GM19240 (cell line): ENCODE results near the gene SPECC1.
"Not testable (repeated sequence)": the region's sequence is repeated elsewhere in the genome, so short reads cannot be mapped to it uniquely, and the experiment has no call there.

ENCODE experiments used
- DNase-seq: peaks from one replicate; pipeline ENCODE4 v3.0.0; 2011; ENCODE audit warnings: low spot score; ENCODE audit not compliant: insufficient read length

The SPECC1 gene, protein sequence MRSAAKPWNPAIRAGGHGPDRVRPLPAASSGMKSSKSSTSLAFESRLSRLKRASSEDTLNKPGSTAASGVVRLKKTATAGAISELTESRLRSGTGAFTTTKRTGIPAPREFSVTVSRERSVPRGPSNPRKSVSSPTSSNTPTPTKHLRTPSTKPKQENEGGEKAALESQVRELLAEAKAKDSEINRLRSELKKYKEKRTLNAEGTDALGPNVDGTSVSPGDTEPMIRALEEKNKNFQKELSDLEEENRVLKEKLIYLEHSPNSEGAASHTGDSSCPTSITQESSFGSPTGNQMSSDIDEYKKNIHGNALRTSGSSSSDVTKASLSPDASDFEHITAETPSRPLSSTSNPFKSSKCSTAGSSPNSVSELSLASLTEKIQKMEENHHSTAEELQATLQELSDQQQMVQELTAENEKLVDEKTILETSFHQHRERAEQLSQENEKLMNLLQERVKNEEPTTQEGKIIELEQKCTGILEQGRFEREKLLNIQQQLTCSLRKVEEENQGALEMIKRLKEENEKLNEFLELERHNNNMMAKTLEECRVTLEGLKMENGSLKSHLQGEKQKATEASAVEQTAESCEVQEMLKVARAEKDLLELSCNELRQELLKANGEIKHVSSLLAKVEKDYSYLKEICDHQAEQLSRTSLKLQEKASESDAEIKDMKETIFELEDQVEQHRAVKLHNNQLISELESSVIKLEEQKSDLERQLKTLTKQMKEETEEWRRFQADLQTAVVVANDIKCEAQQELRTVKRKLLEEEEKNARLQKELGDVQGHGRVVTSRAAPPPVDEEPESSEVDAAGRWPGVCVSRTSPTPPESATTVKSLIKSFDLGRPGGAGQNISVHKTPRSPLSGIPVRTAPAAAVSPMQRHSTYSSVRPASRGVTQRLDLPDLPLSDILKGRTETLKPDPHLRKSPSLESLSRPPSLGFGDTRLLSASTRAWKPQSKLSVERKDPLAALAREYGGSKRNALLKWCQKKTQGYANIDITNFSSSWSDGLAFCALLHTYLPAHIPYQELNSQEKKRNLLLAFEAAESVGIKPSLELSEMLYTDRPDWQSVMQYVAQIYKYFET

DNA sequence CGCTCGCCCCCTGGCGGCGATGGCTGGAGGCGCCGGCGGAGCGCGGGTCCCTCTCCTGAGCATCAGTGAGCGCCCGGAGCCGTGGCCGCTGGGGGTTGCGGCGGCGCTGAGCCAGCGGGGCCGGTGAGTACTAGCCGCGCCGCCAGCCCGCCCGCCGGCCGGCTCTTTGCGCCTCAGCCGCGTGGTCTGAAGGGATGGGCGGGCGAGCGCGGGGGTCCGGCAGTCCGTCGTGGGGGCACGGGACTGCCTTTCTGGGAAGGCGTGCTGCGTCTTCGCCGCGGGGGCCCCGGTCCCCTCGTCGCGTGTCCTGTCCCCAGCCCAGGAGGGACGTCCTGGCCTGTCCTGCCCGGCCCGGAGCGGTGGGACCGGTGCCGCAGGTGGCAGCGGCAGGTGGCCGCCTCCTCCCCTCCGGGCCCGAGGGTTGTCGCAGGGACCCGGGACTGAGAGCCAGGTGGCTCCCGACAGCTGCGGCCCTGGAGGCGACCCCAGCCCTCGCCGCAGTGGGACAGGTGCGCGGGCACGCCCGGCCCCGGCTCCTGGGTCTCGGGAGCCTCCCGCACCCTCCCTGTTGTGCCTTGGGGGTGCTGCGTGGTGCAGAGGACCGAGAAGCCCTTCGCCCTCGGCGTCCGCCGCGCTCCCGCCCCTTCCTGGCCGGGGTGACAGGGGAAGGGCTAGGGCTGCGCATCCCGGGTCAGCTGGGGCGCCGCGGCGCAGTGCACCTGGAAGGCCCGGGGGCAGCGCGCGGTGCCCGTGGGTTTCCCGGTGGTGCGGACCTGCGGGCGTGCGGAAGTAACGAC, at the start of gene SPECC1:
Gene SPECC1, plus strand, starts transcription at position 58 of the 797 bp plus-strand sequence. CDS start 87,293 bp downstream, outside the sequence.
- peak; percentile 76 for DNase-seq

DNA sequence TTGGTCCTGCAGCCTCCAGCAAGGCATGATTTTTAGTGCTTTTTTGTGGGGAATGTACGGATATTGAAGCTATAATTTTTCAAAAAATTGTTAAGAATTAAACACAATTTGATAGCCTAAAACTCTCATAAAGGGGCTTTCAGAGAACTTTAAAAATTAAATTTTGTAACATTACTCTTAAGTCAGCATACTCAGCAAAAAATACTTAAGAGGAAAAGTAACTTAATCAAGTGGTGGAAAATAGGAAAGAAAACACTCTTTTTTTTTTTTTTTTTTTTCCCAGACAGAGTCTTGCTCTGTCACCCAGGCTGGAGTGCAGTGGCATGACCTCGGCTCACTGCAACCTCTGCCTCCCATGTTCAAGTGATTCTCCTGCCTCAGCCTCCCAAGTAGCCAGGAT, 46.2 kb upstream of the SPECC1 start:
- DNase-seq = not testable (repeated sequence)

DNA sequence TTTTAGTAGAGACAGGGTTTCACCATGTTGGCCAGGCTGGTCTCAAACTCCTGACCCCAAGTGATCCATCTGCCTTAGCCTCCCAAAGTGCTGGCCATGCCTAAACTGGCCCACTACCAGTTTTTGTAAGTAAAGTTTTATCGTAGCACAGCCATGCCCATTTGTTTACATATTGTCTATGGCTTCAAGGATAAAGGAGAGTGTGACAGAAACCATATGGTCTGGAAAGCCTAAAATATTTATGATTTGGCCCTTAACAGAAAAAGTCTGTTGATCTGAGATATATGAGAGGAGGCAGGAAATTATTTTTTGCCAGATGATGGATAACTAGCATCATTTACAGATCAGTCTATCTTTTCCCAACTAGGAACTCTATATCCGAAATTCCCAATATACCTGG, 36.0 kb upstream of the SPECC1 start:
- no peak for DNase-seq

DNA sequence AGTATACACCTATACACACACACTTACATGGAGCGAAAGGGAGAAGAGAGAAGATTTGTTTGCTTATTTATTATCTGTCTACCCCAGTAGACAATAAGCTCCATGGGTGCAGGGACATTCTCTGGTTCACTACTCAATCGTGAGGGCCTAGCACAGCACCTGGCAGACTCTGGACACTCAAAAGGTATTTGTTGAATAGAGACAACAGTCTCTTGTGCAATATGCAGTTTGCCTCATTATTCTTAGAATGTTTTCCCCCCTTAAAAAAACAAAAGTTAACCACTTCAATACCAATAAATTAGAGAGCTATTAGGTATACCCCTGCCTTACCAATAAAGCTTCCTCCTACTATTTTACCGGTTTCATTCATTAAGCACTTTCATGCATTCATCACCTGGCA, 33.6 kb upstream of the SPECC1 start:
- DNase-seq = no peak

DNA sequence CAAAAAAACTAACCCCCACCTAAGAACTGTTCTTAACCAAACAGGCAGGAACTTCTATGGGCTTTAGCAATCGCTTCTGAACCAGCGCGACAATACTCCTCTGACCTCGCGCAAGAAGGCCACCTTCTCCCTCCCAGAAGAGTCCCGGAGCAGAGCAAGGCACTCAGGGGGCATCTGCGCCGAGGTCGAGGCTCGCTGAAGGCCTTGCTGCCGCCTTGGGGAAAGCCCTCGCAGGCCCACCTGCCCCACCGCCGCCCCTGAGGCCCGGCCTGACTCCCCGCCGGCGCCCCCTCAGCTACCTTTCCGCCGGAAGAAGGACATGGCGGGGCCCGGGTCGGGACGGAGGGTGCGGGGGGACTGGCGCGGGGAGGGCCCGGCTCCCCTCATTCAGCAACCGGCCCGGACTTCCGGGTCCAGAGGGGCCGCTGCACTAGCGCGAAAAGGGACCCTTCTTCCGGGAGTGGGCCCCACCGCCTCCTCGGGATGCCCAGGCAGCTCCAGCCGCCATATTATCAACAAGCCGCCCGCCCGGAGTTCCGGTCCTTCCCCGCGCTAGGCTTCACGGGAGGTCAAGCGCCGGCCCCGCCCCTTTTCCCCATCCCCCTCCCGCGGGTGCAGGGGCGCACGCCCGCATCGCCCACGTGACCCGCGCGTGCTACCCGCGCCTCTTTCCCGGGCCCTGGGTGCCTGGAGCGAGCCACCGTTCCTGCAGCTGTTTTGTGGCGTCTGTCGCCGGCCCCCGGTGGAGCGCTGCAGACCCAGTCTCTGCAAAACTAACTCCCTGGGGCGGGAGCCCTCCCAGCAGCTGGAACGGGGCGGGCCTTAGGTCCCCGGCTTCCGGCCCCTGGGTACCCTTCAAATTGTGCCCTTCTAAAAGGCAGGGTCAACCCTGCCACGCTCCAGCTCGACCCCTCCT, 31.6 kb upstream of the SPECC1 start, which contains the start of gene AKAP10:
Gene AKAP10, minus strand, starts transcription at position 536 of the 916 bp plus-strand sequence. Its CDS starts 149 bp downstream, at position 387.
- peak; percentile 81 for DNase-seq

DNA sequence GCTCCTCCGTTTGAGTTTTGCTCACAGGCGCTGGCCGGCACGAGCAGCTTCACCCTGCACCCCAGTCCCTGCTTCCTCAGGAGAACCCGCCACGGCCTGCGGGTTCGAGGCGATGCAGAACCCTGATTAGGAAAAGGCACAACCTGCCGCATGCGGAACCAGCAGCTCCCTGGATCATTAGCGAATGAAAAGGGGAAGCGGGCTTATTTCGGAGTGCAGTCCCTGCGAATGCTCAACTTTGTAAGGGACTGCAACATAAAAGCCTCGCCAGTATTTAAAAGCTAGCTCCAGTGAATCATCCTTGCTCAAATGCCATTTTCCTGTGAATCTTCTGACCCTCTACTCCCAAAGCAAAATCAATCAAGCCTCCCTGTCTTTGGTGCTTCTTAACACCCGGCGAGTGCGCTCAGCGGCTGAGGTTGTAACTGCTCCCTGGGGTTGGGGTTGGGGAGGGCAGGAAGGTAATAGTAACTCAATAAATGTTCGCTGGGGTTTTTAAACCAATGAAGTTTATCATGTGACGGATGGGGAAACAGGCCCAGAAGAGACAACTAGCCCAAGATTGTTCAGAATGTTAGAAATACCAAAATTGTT, 30.9 kb upstream of the SPECC1 start:
- peak; percentile 26 for DNase-seq

DNA sequence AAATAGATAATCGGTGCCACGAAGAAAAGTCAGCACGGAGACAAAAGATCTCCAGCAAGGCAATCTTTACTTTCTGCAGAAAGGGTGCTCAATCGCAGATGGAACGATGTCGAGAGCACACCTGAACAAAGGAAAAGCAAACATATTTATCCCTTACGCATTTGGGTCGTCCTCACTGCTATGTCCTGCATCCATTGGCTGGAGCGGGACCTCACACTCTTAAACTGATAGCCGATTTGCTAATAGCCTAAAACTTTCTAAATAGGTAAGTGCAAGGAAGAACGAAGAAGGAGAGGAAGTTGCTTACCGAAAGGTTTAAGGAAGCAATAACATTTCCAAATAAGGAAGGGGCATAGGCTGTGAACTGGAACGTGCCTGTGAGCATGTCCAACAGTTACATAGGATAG, 30.4 kb upstream of the SPECC1 start:
- DNase-seq = no peak

DNA sequence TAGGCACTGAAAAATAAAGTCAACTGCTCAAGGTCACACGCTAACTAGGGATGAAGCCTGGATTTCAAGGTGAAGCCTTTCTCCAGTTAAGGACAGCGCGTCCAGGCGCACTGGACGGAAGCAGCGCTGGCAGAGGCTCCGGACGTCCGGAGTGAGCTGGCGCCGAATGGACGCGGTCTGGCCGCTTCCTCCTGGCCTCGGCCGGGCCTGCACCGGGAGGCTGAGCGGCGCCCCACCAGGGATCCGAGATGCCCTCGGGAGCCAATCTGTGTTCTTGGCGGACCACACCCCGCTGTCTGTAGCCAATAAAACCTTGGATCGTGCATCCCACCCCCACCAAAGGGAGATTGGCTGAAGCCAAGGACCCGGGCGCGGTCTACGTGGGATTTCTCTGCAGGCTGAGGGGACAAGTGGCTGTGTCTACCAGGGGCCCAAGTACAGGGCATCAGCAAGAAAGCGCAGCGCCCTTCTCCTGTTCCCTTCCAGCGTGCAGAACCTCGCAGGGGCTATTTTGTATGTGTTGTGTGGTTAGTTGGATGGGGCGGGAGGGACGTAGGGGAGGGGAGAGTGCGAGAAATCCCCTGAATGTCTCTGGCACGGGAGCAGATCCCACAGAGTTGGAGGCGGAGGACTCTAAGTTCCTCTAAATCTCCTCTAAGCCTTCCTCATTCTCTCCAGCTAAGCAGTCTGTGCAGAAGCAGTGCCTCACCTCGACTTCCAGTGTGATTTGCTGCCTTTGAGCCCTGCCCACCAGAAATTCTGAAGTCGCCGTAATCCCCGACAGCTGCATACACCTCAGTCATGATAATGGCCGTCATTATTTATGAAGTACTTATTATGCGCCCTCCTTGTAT, 29.0 kb upstream of the SPECC1 start:
- DNase-seq = no peak

DNA sequence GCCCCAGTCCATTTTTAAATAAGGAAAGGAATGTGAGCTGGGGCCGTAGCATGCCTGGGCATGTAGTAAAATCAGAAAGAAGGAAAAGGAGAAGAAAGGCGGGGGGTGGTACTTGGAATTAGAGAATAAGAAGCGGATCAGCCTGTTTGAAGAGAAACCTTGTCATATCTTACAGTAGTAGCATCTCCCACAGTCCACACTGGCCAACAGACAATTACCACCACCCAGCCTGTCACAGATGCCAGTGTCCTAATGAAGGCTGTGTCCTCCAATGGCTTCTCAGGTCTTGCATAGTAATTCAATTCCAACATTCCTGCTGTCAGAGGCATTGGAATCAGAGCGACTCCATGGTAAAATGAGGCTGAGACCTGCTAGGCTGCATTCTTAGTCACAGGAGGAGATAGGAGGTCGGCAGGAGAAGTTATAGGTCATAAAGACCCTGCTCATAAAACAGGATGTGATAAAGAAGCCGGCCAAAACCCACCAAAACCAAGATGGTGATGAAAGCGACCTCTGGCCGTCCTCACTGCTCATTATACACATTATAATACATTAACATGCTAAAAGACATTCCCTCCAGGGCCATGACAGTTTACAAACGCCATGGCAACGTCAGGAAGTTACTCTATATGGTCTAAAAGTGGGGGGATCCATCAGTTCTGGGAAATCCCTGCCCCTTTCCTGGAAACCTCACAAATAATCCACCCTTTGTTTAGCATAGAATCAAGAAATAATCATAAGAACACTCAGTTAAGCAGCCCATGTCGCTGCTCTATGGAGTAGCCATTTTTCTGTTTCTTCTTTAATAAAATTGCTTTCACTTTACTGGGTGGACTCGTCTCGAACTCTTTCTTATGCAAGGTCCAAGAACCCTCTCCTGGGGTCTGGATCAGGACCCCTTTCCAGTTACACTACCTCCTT, 22.0 kb upstream of the SPECC1 start:
- no peak for DNase-seq

DNA sequence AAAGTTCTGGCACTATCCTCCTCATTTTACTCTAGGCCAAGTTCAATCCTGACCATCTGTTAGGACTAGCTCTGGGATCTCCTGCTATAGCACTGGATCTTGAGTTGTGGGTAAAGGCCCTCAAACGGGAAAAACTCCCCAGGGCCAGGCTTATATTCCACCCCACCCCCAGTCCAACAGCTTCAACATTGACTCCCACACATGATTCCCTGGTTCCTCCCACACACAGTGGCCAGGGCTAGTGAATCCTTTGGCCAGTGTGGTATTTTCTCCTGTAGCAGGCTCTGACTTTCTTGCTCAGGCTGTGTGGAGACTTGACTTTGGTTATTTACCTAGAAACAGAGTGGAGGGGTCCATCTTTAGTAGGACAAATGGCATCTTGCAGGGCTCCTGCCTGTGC, 21.3 kb upstream of the SPECC1 start:
- no peak for DNase-seq

DNA sequence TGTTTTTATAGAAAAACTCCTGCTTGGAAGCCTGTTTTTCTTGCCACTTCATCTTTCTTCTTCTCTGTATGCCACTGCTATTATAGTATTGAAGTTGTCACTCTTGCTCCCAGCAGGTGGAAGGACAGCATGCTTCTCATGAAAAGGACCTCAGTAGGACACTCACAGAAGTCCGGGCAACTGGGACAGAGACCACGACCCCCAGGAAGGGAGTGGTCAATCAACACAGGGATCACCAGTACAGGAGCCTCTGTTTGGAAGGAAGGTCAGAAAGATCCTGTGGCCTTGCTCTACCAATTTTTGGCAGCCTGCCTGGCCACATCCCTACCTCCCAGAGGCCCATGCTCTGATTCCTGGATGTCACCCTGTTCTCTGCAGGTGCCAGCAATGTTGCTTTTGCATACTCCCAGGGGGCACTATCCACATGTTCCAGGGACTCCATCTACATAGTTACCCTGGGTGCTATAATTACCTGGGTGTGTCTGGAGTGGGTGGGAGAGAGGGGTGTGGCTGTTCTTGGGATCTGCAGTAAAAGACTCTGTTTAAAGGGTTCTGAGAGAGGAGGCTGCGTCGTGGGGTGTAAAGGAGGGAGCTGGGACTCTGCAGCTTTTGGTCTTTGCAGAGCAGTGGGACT, 17.8 kb upstream of the SPECC1 start:
- no peak for DNase-seq

DNA sequence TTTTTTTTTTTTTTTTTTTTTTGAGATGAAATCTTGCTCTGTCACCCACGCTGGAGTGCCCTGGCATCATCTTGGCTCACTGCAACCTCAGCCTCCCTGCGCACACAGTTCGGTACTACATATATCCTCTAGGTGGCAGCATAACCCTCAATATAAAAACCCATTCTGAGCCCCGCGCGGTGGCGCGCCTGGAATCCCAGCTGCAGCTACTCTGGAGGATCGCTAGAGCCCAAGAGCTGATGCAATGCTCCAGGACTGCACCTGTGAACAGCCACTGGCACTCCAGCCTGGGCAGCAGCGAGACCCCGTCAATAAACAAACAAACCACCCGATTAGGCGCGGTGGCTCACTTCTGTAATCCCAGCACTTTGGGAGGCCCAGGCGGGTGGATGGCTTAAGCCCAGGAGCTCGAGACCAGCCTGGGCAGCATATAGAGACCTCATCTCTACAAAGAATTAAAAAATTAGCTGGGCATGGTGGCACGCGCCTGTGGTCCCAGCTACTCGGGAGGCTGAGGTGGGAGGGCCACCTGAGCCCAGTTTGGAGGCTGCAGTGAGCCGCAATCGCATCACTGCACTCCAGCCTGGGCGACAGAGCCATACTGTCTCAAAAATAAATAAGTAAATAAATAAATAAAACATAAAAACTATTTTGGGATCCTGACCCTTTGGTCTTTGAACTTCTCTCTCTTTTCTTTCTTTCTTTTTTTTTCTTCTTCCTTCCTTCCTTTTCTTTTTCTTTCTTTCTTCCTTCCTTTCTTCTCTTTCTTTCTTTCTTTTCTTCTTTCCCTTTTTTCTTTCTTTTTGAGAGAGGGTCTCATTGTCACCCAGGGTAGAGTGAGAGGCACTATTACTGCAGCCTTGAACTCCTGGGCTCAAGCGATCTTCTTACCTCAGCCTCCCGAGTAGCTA, 16.1 kb upstream of the SPECC1 start:
- peak; percentile 21 for DNase-seq

DNA sequence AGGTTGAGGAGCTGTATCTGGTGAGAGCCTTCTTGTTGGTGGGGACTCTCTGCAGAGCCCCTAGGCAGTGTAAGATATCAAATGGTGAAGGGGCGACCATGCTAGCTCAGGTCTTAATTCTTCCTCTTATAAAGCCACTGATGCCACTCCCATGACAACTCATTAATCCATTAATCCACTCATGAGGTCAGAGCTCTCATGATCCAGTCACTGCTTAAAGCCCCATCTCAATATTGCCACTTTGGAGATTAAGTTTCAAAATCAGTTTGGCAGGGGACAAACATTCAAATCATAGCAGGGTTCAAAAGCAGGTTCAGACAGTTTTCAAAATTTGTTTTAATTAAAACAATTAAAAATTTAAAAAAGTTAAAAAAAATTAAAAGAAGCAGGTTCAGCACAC, 13.1 kb upstream of the SPECC1 start:
- DNase-seq = no peak

DNA sequence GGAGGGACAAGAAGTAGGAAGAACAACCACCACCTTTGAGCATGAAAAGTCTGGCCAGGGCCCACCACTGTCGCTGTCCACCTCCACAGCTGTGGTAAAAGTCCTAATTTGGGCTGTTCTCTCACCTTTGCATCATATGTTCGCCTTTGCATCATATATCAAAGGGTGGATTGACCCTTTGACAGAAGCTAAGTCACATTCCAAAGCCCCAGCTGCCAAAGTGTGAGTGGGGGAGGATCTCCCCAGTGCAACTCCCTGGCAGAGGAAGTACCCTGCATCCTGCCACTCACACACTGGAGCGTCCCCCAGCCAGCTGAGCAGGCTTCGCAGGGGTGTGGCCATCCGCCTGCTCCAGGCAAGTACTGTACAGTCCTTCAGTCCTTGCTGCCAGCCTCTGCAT, 12.7 kb upstream of the SPECC1 start:
- no peak for DNase-seq

DNA sequence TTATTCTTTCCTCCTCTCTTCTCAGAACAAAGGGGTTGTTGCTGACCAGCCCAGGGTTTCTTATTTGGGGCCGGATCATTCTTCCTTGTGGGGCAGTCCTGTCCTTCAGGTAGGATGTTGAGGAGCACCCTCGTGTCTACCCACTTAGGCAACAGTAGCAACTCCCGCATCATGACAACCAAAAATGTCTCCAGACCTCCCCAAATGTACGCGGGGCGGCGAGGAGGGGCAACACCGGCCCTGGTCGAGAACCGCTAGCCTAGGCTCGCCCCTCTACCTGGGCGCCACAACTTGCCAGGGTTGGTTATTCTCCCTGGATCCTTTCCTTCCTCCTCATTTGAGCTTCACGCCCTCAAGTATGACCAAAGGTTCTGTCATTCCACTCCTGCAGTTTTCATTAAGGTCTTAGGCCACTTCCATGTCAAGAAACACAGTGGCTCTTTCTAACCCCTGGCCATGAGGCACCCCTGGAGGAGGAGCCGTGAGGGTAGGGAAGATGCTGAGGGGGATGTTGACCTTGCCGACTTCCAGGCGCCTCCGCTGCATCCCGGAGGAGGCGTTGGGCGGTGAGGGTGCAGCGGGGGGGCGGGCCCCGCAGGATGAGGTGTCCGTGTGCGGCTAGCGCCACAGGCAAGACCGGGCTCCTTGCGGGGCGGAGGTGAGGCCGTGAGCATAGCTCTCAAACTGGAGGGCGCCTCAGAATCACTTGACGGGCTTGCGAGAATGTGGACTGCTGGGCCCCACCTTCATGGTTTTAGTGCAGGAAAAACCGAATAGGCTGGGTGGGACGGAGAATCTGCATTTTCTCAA, 712 bp upstream of the SPECC1 start:
- no peak for DNase-seq

DNA sequence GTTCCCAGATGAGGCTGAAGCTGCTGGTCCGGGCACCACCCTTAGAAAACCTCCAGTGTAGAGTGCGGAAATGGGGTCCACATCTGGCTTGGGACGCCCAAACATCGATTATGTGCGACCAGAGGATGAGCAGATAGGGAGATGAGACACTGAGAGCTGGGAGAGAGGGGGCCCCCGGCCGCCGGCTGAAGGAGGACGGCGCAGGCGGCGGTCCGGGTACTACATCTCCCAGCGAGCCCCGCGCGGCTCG, 182 bp upstream of the SPECC1 start:
- no peak for DNase-seq
